Astrocyte (in vitro differentiated cells and primary cell): ENCODE measurements around the gene DDX17. TPM values are rescaled to one million over a fixed set of nuclear protein-coding genes. Genes with fewer than 3 reads are reported as not detected.

Source experiments
- DNase-seq: peaks from one replicate; pipeline ENCODE4 v3.0.0-alpha.2; 2010; ENCODE audit warnings: low read depth
- FAIRE-seq: peaks from 2 replicates; lab custom pipeline; 2011; peaks lifted over from hg19 to GRCh38; lab: Jason Lieb, UNC
- H2AFZ ChIP-seq: 2 replicates; pipeline ENCODE4 v1.6.0; 2012; ENCODE audit warnings: low read depth, low read length, inconsistent platforms
- H3K27ac ChIP-seq: 2 replicates; pipeline ENCODE4 v1.5.1; 2011; ENCODE audit warnings: low read depth, low read length, inconsistent platforms
- H3K27me3 ChIP-seq: 2 replicates; pipeline ENCODE4 v1.6.0; 2011; ENCODE audit warnings: low read length, inconsistent platforms; ENCODE audit not compliant: insufficient read depth
- H3K36me3 ChIP-seq: 2 replicates; pipeline ENCODE4 v1.5.1; 2011; ENCODE audit warnings: low read length, inconsistent platforms; ENCODE audit not compliant: insufficient read depth
- H3K4me1 ChIP-seq: 2 replicates; pipeline ENCODE4 v1.5.1; 2011; ENCODE audit warnings: low read length, inconsistent platforms; ENCODE audit not compliant: insufficient read depth
- H3K4me2 ChIP-seq: 2 replicates; pipeline ENCODE4 v1.6.0; 2012; ENCODE audit warnings: low read length, inconsistent platforms
- H3K4me3 ChIP-seq: 2 replicates; pipeline ENCODE4 v1.5.1; 2011; ENCODE audit warnings: low read depth, mild to moderate bottlenecking, low read length, inconsistent platforms; ENCODE audit not compliant: insufficient read depth
- H3K79me2 ChIP-seq: 2 replicates; pipeline ENCODE4 v1.6.0; 2012; ENCODE audit warnings: mild to moderate bottlenecking, low read length, inconsistent platforms; ENCODE audit not compliant: insufficient read depth
- H3K9ac ChIP-seq: 2 replicates; pipeline ENCODE4 v1.6.0; 2012; ENCODE audit warnings: mild to moderate bottlenecking, low read length, inconsistent platforms
- H3K9me3 ChIP-seq: 2 replicates; pipeline ENCODE4 v1.5.1; 2012; ENCODE audit warnings: low read depth, mild to moderate bottlenecking, low read length, inconsistent platforms; ENCODE audit not compliant: insufficient read depth
- H4K20me1 ChIP-seq: 2 replicates; pipeline ENCODE4 v1.6.0; 2012; ENCODE audit warnings: low read length, inconsistent platforms; ENCODE audit not compliant: insufficient read depth
- H3K27ac Mint-ChIP-seq: one replicate; pipeline ENCODE4 v1.8.0; 2021; ENCODE audit warnings: mild to moderate bottlenecking, mixed read lengths; ENCODE audit not compliant: unreplicated experiment
- H3K27me3 Mint-ChIP-seq: one replicate; pipeline ENCODE4 v1.8.0; 2021; ENCODE audit warnings: low read depth, mixed read lengths; ENCODE audit not compliant: unreplicated experiment
- H3K36me3 Mint-ChIP-seq: one replicate; pipeline ENCODE4 v1.8.0; 2021; ENCODE audit warnings: low read depth, mixed read lengths; ENCODE audit not compliant: unreplicated experiment
- H3K4me1 Mint-ChIP-seq: one replicate; pipeline ENCODE4 v1.8.0; 2021; ENCODE audit warnings: low read depth, mixed read lengths; ENCODE audit not compliant: unreplicated experiment
- H3K4me3 Mint-ChIP-seq: one replicate; pipeline ENCODE4 v1.8.0; 2021; ENCODE audit warnings: mild to moderate bottlenecking, moderate library complexity, mixed read lengths; ENCODE audit not compliant: unreplicated experiment
- H3K9me3 Mint-ChIP-seq: one replicate; pipeline ENCODE4 v1.8.0; 2021; ENCODE audit warnings: mild to moderate bottlenecking, mixed read lengths; ENCODE audit not compliant: unreplicated experiment
- CTCF ChIP-seq: IDR thresholded peaks from 2 replicates; pipeline ENCODE4 v1.5.1; 2011; ENCODE audit warnings: low read depth, mild to moderate bottlenecking, inconsistent platforms, low read length, moderate library complexity; ENCODE audit not compliant: insufficient read depth
- EZH2 ChIP-seq: IDR thresholded peaks from 2 replicates; pipeline ENCODE4 v1.6.1; 2012; ENCODE audit warnings: mild to moderate bottlenecking, low read length, inconsistent platforms; ENCODE audit not compliant: insufficient read depth
- total RNA-seq: library from RNA; stranded (reverse); gene quantifications from 2 replicates; pipeline ENCODE4 v1.2.1, GENCODE V29; 2021

Gene DDX17
- total RNA-seq, 1 donor from 2014 or later = 258 TPM

GRCh38 chr22:38452373-38453065 lies 53.6 kb downstream of the DDX17 start:
- Histone ChIP-seq H3K9ac (no peak overlapping the region), H3K79me2 (no peaks in the 10 kb centered on the region), H2AFZ (no peak overlapping the region), H3K36me3 (no peaks in the 10 kb centered on the region), H3K27me3 (peaks cover 55% of the 10 kb centered on the region), H3K4me2 (no peak overlapping the region), H4K20me1 (peaks cover 13% of the 10 kb centered on the region), H3K4me3 (no peak overlapping the region), H3K27ac (no peak overlapping the region), H3K4me1 (peaks cover 7% of the 10 kb centered on the region), H3K9me3 (no peaks in the 10 kb centered on the region)
- peaks cover 66% of the 10 kb centered on the region for H3K27me3 Mint-ChIP-seq
- no peaks in the 10 kb centered on the region for H3K36me3 Mint-ChIP-seq
- DNase-seq (peak; percentile 27), FAIRE-seq (no peak)
- H3K4me3 Mint-ChIP-seq = no peak overlapping the region
- H3K27ac Mint-ChIP-seq = no peak overlapping the region
- H3K9me3 Mint-ChIP-seq = no peaks in the 10 kb centered on the region
- no peak for TF ChIP-seq CTCF
- TF ChIP-seq EZH2 = no peak
- peaks cover 3% of the 10 kb centered on the region for H3K4me1 Mint-ChIP-seq

- Mint-ChIP-seq H3K4me3 (no peak overlapping the region), H3K9me3 (no peaks in the 10 kb centered on the region), H3K27ac (no peak overlapping the region), H3K36me3 (no peaks in the 10 kb centered on the region), H3K27me3 (peaks cover 59% of the 10 kb centered on the region), H3K4me1 (peaks cover under 1% of the 10 kb centered on the region)
- TF ChIP-seq EZH2 = no peak
- no peak for TF ChIP-seq CTCF
- FAIRE-seq (no peak), DNase-seq (no peak)
- H3K9ac ChIP-seq = no peak overlapping the region
- no peak overlapping the region for H2AFZ ChIP-seq
- H3K79me2 ChIP-seq = no peaks in the 10 kb centered on the region
- H3K4me2 ChIP-seq = no peak overlapping the region
- H3K4me1 ChIP-seq = peaks cover 7% of the 10 kb centered on the region
- no peak overlapping the region for H3K4me3 ChIP-seq
- peaks cover 12% of the 10 kb centered on the region for H4K20me1 ChIP-seq
- H3K27me3 ChIP-seq = peaks cover 49% of the 10 kb centered on the region
- no peak overlapping the region for H3K27ac ChIP-seq
- no peaks in the 10 kb centered on the region for H3K9me3 ChIP-seq
- H3K36me3 ChIP-seq = no peaks in the 10 kb centered on the region
These were observed 54.2 kb downstream of the DDX17 start for GRCh38 chr22:38451864-38452263.

GRCh38 chr22:38451404-38451803 lies 54.7 kb downstream of the DDX17 start:
- no peak for TF ChIP-seq EZH2
- TF ChIP-seq CTCF = no peak
- FAIRE-seq = no peak
- H3K27me3 Mint-ChIP-seq = peaks cover 55% of the 10 kb centered on the region

More at GRCh38 chr22:38451404-38451803, 54.7 kb downstream of the DDX17 start:
- Histone ChIP-seq H4K20me1 (peaks cover 8% of the 10 kb centered on the region), H3K9ac (no peak overlapping the region), H3K9me3 (no peaks in the 10 kb centered on the region), H3K27me3 (peaks cover 45% of the 10 kb centered on the region), H3K27ac (no peak overlapping the region), H3K4me2 (no peak overlapping the region), H3K79me2 (no peaks in the 10 kb centered on the region), H3K4me1 (peaks cover 7% of the 10 kb centered on the region), H2AFZ (no peak overlapping the region), H3K36me3 (no peaks in the 10 kb centered on the region), H3K4me3 (no peak overlapping the region)
- Mint-ChIP-seq H3K9me3 (no peaks in the 10 kb centered on the region), H3K36me3 (no peaks in the 10 kb centered on the region), H3K27ac (no peak overlapping the region), H3K4me3 (no peak overlapping the region), H3K4me1 (no peaks in the 10 kb centered on the region)
- no peak for DNase-seq
